DND-41 (cell line): Measurements from ENCODE around the gene KISS1.

Source experiments
- ATAC-seq: fragments of 200-7000 bp; cut with Tn5 transposase; 3 replicates; pipeline ENCODE4 v1.9.1; 2021; ENCODE audit warnings: low read depth; ENCODE audit not compliant: insufficient read depth
- DNase-seq: peaks from one replicate; pipeline ENCODE4 v3.0.0-alpha.2; 2020
- H2AFZ ChIP-seq: 2 replicates; pipeline ENCODE4 v1.6.0; 2012; ENCODE audit warnings: low read depth, low read length
- H3K27ac ChIP-seq: 2 replicates; pipeline ENCODE4 v1.5.1; 2012; ENCODE audit warnings: low read length, inconsistent platforms
- H3K27me3 ChIP-seq: fragments of 200-600 bp; sonication (generic); 2 replicates; pipeline ENCODE4 v1.6.0; 2012; ENCODE audit warnings: low read length, mild to moderate bottlenecking, inconsistent platforms; ENCODE audit not compliant: insufficient read depth, poor library complexity
- H3K36me3 ChIP-seq: 2 replicates; pipeline ENCODE4 v1.5.1; 2012; ENCODE audit warnings: low read length, inconsistent platforms; ENCODE audit not compliant: insufficient read depth
- H3K4me1 ChIP-seq: 2 replicates; pipeline ENCODE4 v1.5.1; 2012; ENCODE audit warnings: mild to moderate bottlenecking, low read length; ENCODE audit not compliant: insufficient read depth
- H3K4me2 ChIP-seq: 2 replicates; pipeline ENCODE4 v1.6.0; 2012; ENCODE audit warnings: mild to moderate bottlenecking, moderate library complexity, low read length, inconsistent platforms; ENCODE audit not compliant: insufficient read depth
- H3K4me3 ChIP-seq, 2 experiments: fragments of 200-600 bp in 1 of 2; shearing (Covaris generic) in 1 of 2; 2 replicates each; pipeline ENCODE4 v1.5.1; 2012 to 2016; ENCODE audit warnings: inconsistent platforms in 2 of 2, low read length in 2 of 2, mild to moderate bottlenecking in 2 of 2, low read depth in 1 of 2, moderate library complexity in 1 of 2
- H3K79me2 ChIP-seq: 2 replicates; pipeline ENCODE4 v1.6.0; 2012; ENCODE audit warnings: low read length, inconsistent platforms; ENCODE audit not compliant: insufficient read depth
- H3K9ac ChIP-seq: 2 replicates; pipeline ENCODE4 v1.6.0; 2012; ENCODE audit warnings: low read depth, mild to moderate bottlenecking, inconsistent platforms, low read length, moderate library complexity
- H3K9me3 ChIP-seq: 2 replicates; pipeline ENCODE4 v1.5.1; 2012; ENCODE audit warnings: low read length, moderate library complexity, mild to moderate bottlenecking, inconsistent platforms; ENCODE audit not compliant: insufficient read depth, severe bottlenecking
- H4K20me1 ChIP-seq: 2 replicates; pipeline ENCODE4 v1.6.0; 2012; ENCODE audit warnings: low read length; ENCODE audit not compliant: insufficient read depth
- EZH2 ChIP-seq: IDR thresholded peaks from 3 replicates; pipeline ENCODE4 v1.6.1; 2012; ENCODE audit warnings: borderline replicate concordance, low read depth, mild to moderate bottlenecking, moderate library complexity, low read length, inconsistent platforms; ENCODE audit not compliant: severe bottlenecking
- TF ChIP-seq, protein P1 (sequence below): IDR thresholded peaks from 2 replicates; pipeline ENCODE4 v1.5.1; 2012; ENCODE audit warnings: borderline replicate concordance, low read length, moderate library complexity, mild to moderate bottlenecking; ENCODE audit not compliant: poor library complexity, severe bottlenecking; ENCODE audit errors: extremely low read depth

The KISS1 gene

GRCh38 chr1:204212715-204213114 is 16.4 kb upstream of the KISS1 start:
- ATAC-seq (no peak), DNase-seq (no peak)

GRCh38 chr1:204211046-204211445 is 14.8 kb upstream of the KISS1 start:
- Histone ChIP-seq H4K20me1 (no peaks in the 10 kb centered on the region; the same call in 1 of the 2 replicates), H3K27me3 (peaks cover 8% of the 10 kb centered on the region), H3K9me3 (no peaks in the 10 kb centered on the region), H3K4me3 (no peak overlapping the region), H3K79me2 (no peaks in the 10 kb centered on the region), H2AFZ (no peak overlapping the region), H3K9ac (no peak overlapping the region), H3K36me3 (no peaks in the 10 kb centered on the region), H3K4me2 (no peak overlapping the region), H3K27ac (no peak overlapping the region), H3K4me1 (no peaks in the 10 kb centered on the region)
- DNase-seq (no peak), ATAC-seq (no peak)
- TF ChIP-seq EZH2 = no peak
- TF ChIP-seq, protein P1, sequence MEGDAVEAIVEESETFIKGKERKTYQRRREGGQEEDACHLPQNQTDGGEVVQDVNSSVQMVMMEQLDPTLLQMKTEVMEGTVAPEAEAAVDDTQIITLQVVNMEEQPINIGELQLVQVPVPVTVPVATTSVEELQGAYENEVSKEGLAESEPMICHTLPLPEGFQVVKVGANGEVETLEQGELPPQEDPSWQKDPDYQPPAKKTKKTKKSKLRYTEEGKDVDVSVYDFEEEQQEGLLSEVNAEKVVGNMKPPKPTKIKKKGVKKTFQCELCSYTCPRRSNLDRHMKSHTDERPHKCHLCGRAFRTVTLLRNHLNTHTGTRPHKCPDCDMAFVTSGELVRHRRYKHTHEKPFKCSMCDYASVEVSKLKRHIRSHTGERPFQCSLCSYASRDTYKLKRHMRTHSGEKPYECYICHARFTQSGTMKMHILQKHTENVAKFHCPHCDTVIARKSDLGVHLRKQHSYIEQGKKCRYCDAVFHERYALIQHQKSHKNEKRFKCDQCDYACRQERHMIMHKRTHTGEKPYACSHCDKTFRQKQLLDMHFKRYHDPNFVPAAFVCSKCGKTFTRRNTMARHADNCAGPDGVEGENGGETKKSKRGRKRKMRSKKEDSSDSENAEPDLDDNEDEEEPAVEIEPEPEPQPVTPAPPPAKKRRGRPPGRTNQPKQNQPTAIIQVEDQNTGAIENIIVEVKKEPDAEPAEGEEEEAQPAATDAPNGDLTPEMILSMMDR = no peak

More at GRCh38 chr1:204212715-204213114, 16.4 kb upstream of the KISS1 start:
- no peaks in the 10 kb centered on the region for H3K79me2 ChIP-seq
- no peaks in the 10 kb centered on the region for H3K36me3 ChIP-seq
- no peak overlapping the region for H3K27ac ChIP-seq
- H4K20me1 ChIP-seq = no peaks in the 10 kb centered on the region; the same call in 1 of the 2 replicates
- H2AFZ ChIP-seq = no peak overlapping the region
- no peak overlapping the region for H3K9ac ChIP-seq
- H3K27me3 ChIP-seq = peaks cover 8% of the 10 kb centered on the region
- TF ChIP-seq, protein P1 = no peak
- no peak for TF ChIP-seq EZH2
- no peak overlapping the region for H3K4me2 ChIP-seq
- H3K4me1 ChIP-seq = no peaks in the 10 kb centered on the region
- H3K9me3 ChIP-seq = no peaks in the 10 kb centered on the region
- H3K4me3 ChIP-seq = no peak overlapping the region

DNA sequence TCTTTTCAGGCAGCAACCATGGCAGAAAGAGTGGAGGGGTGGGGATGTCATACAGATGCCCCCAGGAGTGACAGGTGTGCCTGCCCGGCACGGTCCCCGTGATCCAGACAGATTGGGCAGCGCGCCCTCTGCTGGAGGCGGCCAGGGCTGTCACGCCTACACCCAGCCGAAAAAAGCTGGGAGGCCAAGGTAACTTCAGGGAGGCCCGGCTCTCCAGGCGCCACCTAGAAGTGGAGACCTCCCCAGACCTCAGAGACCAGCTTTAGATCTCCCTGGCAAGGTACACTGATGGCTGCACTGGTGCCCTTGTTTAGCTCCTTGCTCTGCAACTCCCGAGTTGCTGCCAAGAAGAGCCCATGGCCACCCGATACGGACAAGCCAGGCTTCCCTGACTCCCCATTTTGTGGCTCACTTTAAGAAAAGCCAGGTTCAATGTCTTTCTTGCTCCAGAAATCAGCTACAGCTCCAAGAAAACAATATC is 10.9 kb upstream of the KISS1 start:
- DNase-seq (peak; percentile 64), ATAC-seq (peak; percentile 97)
- H3K4me3 ChIP-seq = no peak overlapping the region
- no peaks in the 10 kb centered on the region for H3K9me3 ChIP-seq
- H3K4me2 ChIP-seq = no peak overlapping the region
- peaks cover 13% of the 10 kb centered on the region for H3K27me3 ChIP-seq
- H4K20me1 ChIP-seq = no peaks in the 10 kb centered on the region; the same call in 1 of the 2 replicates
- no peaks in the 10 kb centered on the region for H3K4me1 ChIP-seq
- no peak overlapping the region for H3K9ac ChIP-seq
- H2AFZ ChIP-seq = no peak overlapping the region
- TF ChIP-seq, protein P1 = peak; percentile 91
- TF ChIP-seq EZH2 = no peak
- H3K79me2 ChIP-seq = no peaks in the 10 kb centered on the region
- H3K36me3 ChIP-seq = no peaks in the 10 kb centered on the region
- no peak overlapping the region for H3K27ac ChIP-seq

DNA sequence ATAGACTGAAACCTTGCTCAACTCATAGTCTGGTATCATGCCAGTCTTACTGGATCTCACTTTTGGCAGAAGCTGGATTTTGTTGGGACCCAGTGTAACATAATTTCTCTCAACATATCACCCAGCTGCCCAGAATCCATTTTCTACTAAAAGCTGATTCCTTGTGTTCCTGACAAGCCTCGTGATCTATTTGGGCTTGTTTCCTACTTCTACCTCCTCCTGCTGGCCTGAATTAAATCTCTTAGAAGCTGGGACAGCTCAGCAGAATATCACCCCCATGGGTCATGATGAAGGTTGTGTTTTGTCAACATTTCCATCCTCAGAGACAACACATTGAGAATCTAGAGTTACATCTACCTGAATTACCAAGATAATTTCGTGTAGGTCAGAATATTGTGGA is 9.8 kb upstream of the KISS1 start:
- Histone ChIP-seq H3K4me3 (no peak overlapping the region), H3K27ac (no peak overlapping the region), H3K36me3 (no peaks in the 10 kb centered on the region), H4K20me1 (no peaks in the 10 kb centered on the region; the same call in 1 of the 2 replicates), H3K4me1 (no peaks in the 10 kb centered on the region), H3K79me2 (no peaks in the 10 kb centered on the region), H3K27me3 (peaks cover 13% of the 10 kb centered on the region), H3K4me2 (no peak overlapping the region), H3K9ac (no peak overlapping the region), H2AFZ (no peak overlapping the region), H3K9me3 (no peaks in the 10 kb centered on the region)
- no peak for DNase-seq
- no peak for TF ChIP-seq EZH2
- TF ChIP-seq, protein P1 = no peak
- no peak for ATAC-seq
